GM13976 (cell line): Measurements from ENCODE around the gene SLC22A31.
"Not testable (repeated sequence)": the region's sequence is repeated elsewhere in the genome, so short reads cannot be mapped to it uniquely, and the experiment has no call there.

Source experiments
- DNase-seq: peaks from one replicate; pipeline ENCODE4 v3.0.0; 2012; ENCODE audit warnings: low spot score
- CTCF ChIP-seq: IDR thresholded peaks from 2 replicates; pipeline ENCODE4 v1.5.1; 2012; ENCODE audit warnings: borderline replicate concordance, mild to moderate bottlenecking; ENCODE audit not compliant: insufficient read depth; ENCODE audit errors: extremely low read depth, missing control alignments, control extremely low read depth
- in situ Hi-C: fragments of 300-500 bp; cut with MboI; formaldehyde crosslinking; loops from one replicate; pipeline ENCODE4 v1.12.0; 2022; ENCODE audit warnings: low sequenced_read_pairs, mixed read lengths, inconsistent platforms; ENCODE audit not compliant: unreplicated experiment

SLC22A31 gene

GRCh38 chr16:89187770-89188392 lies 12.5 kb downstream of the SLC22A31 start:
- DNase-seq = no peak
- no peak for TF ChIP-seq CTCF

GRCh38 chr16:89187032-89187769 lies 13.1 kb downstream of the SLC22A31 start:
- in situ Hi-C loops = no loop called here
- TF ChIP-seq CTCF = no peak
- no peak for DNase-seq

More at GRCh38 chr16:89187770-89188392, 12.5 kb downstream of the SLC22A31 start:
- in situ Hi-C loops = no loop called here

GRCh38 chr16:89186593-89187031 lies 13.7 kb downstream of the SLC22A31 start:
- in situ Hi-C loops = not testable (repeated sequence)

GRCh38 chr16:89185887-89186592 lies 14.3 kb downstream of the SLC22A31 start:
- DNase-seq, in situ Hi-C loops: not testable (repeated sequence)

More at GRCh38 chr16:89186593-89187031, 13.7 kb downstream of the SLC22A31 start:
- DNase-seq = not testable (repeated sequence)

GRCh38 chr16:89184933-89185794 lies 15.2 kb downstream of the SLC22A31 start:
- TF ChIP-seq CTCF = no peak

GRCh38 chr16:89184677-89184932 lies 15.7 kb downstream of the SLC22A31 start:
- no peak for DNase-seq
- no peak for TF ChIP-seq CTCF
- in situ Hi-C loops = no loop called here

More at GRCh38 chr16:89184933-89185794, 15.2 kb downstream of the SLC22A31 start:
- in situ Hi-C loops = no loop called here
- DNase-seq = no peak

- TF ChIP-seq CTCF = no peak
Measured at GRCh38 chr16:89183975-89184676, 16.2 kb downstream of the SLC22A31 start.

More at GRCh38 chr16:89183975-89184676, 16.2 kb downstream of the SLC22A31 start:
- in situ Hi-C loops = no loop called here
- DNase-seq = no peak
